T-helper 22 cell (primary cell): ENCODE data around the gene ADAM12.

Experiments used
- DNase-seq: peaks from one replicate; pipeline ENCODE4 v3.0.0-alpha.2; 2020; ENCODE audit warnings: low read depth

The ADAM12 gene

GRCh38 chr10:126114884-126115555 lies 273.3 kb downstream of the ADAM12 start:
- DNase-seq, result no peak

DNA sequence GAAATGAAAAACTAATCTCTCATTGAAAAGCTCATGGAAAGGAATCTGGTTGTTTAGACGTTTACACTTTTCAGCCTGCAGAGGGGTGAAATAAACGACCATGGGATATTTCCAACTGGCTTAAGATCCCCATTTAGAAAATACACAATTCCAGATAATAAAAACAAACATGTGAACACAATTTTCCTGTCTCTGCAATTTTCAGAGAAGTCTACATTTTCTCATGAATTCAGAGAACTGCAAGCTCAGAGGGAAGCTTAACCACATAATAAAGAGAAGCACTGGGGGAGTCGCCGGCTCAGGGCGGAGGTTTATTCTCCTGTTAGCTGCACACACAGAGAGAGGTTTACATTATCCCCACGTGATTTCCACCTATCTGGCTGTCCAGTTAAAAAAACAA lies 276.8 kb downstream of the ADAM12 start:
- DNase-seq, result no peak

DNA sequence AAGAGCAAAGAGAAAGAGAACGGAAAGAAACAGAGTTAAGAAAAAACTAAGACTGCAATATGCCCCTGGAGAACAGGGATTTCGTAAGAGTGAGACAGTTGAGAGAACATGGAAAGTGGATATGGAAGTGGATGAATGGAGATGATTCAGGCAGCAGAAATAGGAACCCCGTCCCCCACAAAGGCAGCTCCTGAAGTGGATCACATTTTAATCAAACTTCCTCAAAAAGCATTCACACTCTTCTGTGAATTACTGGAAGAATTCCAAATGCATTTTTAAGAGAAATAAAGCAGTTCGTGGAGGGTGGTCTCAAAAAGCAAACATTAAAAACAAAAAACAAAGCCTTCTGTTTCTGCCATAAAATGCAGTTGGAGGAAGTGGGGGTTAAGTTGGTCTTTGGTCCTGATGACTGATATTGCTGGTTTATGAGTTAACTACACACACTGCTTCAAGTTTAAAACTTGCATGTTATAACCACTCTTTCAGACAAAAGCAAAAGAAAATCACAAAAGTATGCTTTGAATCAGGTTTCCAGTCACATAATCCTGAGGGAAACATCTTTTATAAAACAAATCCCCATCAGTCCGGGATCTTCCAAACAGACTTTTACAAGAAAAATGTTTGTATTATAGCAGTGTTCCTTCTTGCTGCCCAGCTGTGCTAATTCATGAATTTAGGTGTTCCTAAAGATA lies 277.6 kb downstream of the ADAM12 start:
- DNase-seq, result no peak

GRCh38 chr10:126109893-126110292 lies 278.4 kb downstream of the ADAM12 start:
- no peak for DNase-seq

DNA sequence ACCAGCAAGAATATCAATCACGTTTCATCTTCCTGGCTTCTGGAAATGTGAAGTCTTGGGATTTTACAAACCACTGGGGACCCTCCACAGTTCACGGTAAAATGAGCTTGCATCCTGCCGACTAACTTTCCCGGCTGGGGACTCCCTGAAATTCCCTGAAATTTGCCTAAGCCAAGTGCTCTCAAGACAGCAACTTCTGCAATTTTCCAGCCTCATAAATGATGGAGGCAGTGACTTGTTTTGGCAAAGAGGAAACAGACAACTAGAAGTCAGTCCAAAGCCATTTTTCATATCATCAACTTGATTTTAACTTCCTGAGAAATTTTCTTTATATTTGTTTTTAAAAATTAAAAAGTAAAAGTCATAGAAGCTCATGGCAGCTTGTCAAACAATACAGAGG lies 279.6 kb downstream of the ADAM12 start:
- no peak for DNase-seq

DNA sequence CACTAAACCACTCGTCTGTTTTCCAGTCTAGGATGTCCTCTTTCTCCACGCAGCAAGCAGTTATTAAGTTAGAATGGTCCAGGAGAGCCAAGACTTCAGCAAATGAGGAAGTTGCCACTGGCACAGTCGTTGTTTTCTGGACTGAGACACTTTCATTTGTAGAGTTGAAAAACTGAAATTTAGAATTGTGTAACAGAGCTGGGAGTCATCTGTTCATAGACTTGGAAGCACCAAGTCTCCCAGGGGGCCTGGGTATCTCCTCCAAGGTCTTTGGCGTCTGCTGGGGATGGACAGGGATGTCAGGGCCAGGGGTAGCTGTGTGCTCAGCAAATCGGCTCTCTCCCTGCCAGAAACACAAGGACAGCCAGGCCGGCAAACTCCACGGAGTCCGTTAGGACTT lies 283.5 kb downstream of the ADAM12 start:
- no peak for DNase-seq

- no peak for DNase-seq
These were observed 285.6 kb downstream of the ADAM12 start for GRCh38 chr10:126102636-126103035.

DNA sequence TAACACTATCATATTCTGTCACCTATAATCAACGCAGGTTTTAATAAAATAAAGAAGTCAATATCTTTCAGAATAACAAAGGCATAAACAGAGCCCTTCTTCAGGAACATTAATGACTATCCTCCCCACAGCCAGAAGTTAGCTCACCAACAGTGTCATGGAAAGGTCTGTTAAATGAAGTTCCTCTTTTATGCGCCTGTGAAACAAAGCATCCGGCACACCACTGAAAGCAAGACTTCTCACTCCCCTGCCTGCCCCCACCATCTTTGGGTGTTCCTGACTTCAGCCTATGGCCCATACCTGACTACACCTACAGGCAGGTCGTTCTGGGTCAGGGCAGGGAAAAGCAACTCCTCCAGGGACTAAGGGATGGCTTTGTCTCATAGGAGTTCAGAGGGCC lies 286.5 kb downstream of the ADAM12 start:
- no peak for DNase-seq

- no peak for DNase-seq
These were observed 287.0 kb downstream of the ADAM12 start for GRCh38 chr10:126101325-126101724.

DNA sequence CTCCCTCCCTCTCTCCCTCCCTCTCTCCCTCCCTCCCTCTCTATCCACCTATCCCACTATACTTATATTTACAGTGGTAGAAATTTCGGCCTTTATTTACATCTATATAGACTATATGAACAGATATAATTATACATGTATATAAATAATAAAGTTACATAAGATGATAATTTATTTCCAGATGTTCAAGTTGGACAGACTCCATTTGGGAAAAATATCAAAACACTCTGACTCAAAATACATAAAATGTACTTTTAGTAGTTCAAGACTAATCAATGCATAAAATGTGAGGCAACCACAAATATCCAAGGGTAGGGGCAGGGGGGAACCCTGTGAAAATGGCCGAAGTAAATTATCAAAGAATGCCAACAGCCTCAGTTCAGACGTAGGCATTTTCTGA lies 288.9 kb downstream of the ADAM12 start:
- no peak for DNase-seq

DNA sequence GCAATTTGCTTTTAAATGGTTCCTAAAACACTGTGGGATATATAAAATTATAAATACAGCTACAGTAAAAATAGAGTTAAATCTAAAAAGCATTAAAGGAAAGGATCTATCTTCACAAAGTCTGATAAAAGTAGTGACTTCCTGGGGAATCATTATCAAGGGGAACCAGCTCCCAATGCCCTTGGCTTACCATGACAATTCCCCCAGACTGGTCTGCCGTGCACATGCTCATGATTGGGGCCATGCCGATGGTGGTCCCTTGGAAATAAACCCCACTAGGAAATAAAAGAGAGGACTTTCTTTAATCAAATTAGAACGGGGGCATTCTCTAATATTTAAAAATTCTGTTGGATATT lies 290.1 kb downstream of the ADAM12 start:
- no peak for DNase-seq

GRCh38 chr10:126097558-126098225 lies 290.6 kb downstream of the ADAM12 start:
- no peak for DNase-seq

DNA sequence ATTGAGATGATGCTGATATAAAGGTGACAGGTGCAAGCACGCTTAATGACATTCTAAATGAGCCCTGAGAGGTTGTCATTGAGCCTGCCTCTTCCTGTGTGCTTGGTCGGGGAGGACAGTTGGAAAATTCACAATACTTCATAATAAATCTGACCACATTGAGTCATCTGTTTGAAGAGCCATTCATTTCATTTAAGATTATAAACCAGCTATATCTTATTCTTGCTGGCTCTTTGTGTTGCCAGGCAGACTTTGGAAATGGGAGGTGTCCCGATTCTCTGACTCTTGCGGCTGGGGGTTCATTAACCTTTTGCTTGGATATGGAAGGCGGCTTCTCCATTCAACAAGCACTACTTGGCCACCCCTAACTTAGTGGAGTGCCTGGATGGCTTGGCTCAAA lies 293.7 kb downstream of the ADAM12 start:
- DNase-seq, result no peak

- DNase-seq, result no peak
These were observed 295.7 kb downstream of the ADAM12 start for GRCh38 chr10:126092366-126093215.

- no peak for DNase-seq
These were observed 297.2 kb downstream of the ADAM12 start for GRCh38 chr10:126090911-126091728.

- DNase-seq, result no peak
These were observed 297.8 kb downstream of the ADAM12 start for GRCh38 chr10:126090443-126090842.

GRCh38 chr10:126087796-126088505 lies 300.3 kb downstream of the ADAM12 start:
- no peak for DNase-seq

- DNase-seq, result no peak
These were observed 301.1 kb downstream of the ADAM12 start for GRCh38 chr10:126087153-126087680.

- DNase-seq, result no peak
These were observed 302.5 kb downstream of the ADAM12 start for GRCh38 chr10:126085806-126086205.

GRCh38 chr10:126084369-126084768 lies 303.9 kb downstream of the ADAM12 start:
- no peak for DNase-seq

DNA sequence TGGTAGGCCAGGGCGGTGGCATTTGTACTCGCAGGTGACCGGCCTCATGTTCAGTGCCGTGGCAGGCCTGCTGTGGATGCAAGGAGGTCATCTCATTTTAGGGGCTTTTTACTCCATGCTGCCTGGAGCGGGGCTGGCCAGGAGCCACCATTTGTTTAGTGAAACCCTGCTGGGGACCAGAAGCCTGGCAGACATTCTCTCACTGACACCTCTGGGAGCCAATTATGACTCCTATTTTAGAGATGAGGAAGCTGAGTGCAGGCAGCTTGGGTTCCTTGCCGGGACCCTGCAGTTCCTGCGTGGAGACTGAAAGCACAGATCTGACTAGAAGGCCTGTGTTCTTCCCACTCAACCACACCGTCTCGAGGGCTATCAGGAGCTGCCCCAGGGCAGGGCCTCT lies 305.3 kb downstream of the ADAM12 start:
- DNase-seq, result no peak
